Tibial nerve (tissue), 4 donors: ENCODE results near the gene MTUS2. TPM values are rescaled to one million over a fixed set of nuclear protein-coding genes. Genes with fewer than 3 reads are reported as not detected.
"Not testable (repeated sequence)": the region's sequence is repeated elsewhere in the genome, so short reads cannot be mapped to it uniquely, and the experiment has no call there.

Experiments
- DNase-seq, 2 donors: peaks; one replicate each; pipeline ENCODE4 v3.0.0-alpha.2; 2019; ENCODE audit warnings: low spot score in 2 of 2
- H3K27ac ChIP-seq, 4 donors: fragments of 200-600 bp; sonication (generic) in 3 of 4; one replicate each; pipeline ENCODE4 v1.5.1; 2017 to 2019; ENCODE audit warnings: mild to moderate bottlenecking in 1 of 4
- H3K27me3 ChIP-seq, 2 donors: fragments of 200-600 bp; sonication (generic) in 1 of 2; one replicate each; pipeline versions ENCODE4 v1.5.1 to v1.6.0; 2017 to 2019
- H3K36me3 ChIP-seq, 3 donors: fragments of 200-600 bp; sonication (generic); one replicate each; pipeline ENCODE4 v1.5.1; 2018 to 2019
- H3K4me1 ChIP-seq, 4 donors: fragments of 200-600 bp; sonication (generic) in 3 of 4; one replicate each; pipeline ENCODE4 v1.5.1; 2017 to 2019
- H3K4me3 ChIP-seq, 4 donors: fragments of 200-600 bp; sonication (generic) in 3 of 4; one replicate each; pipeline ENCODE4 v1.5.1; 2017 to 2019; ENCODE audit warnings: mild to moderate bottlenecking in 1 of 4, moderate library complexity in 1 of 4
- H3K9me3 ChIP-seq, 4 donors: fragments of 200-600 bp; sonication (generic) in 3 of 4; one replicate each; pipeline ENCODE4 v1.5.1; 2017 to 2019
- CTCF ChIP-seq, 5 experiments: fragments of 200-600 bp in 3 of 5; fragments of 450-650 bp in 2 of 5; sonication (generic) in 3 of 5; IDR thresholded peaks; one replicate each; pipeline ENCODE4 v1.5.1; 2016 to 2019; ENCODE audit warnings: antibody characterized with exemption in 5 of 5, mild to moderate bottlenecking in 3 of 5, moderate library complexity in 2 of 5
- EP300 ChIP-seq, 2 donors: sonication (generic); formaldehyde crosslinking; IDR thresholded peaks; one replicate each; pipeline ENCODE4 v1.6.1; 2017; ENCODE audit warnings: antibody characterized with exemption in 2 of 2, mild to moderate bottlenecking in 1 of 2
- POLR2A ChIP-seq, 2 donors: fragments of 450-650 bp; IDR thresholded peaks; one replicate each; pipeline ENCODE4 v1.6.1; 2017; ENCODE audit warnings: antibody characterized with exemption in 2 of 2, mild to moderate bottlenecking in 2 of 2, moderate library complexity in 2 of 2
- WGBS, 2 donors: methylation state at CpG; one replicate each; pipeline ENCODE4 v1.1.5; 2018; 5-methylcytosine and 5-hydroxymethylcytosine counted together
- total RNA-seq, 4 donors: library from RNA; depleted of rRNA; stranded (reverse); fragments of >200 nt; gene quantifications; one replicate each; pipeline ENCODE4 v1.1.0, GENCODE V29; 2016

Gene MTUS2
- total RNA-seq, 4 donors from 2014 or later = 0.20 TPM; not detected in 3

GRCh38 chr13:29196409-29197074 lies 376.4 kb downstream of the MTUS2 start:
- Histone ChIP-seq H3K4me1 (no peaks in the 10 kb centered on the region), H3K36me3 (no peaks in the 10 kb centered on the region), H3K4me3 (no peak overlapping the region), H3K27ac (no peak overlapping the region), H3K9me3 (peaks cover 0 to 27% (median 0%) of the 10 kb centered on the region in 4 donors), H3K27me3 (no peaks in the 10 kb centered on the region)
- no peak for DNase-seq
- TF ChIP-seq CTCF (IDR thresholded peaks at IDR 0.05) = no peak
- TF ChIP-seq EP300 (IDR thresholded peaks at IDR 0.05) = no peak
- TF ChIP-seq POLR2A (IDR thresholded peaks at IDR 0.05) = no peak
- 79 to 85% methylated on average over 2 of the region's 2 CpGs for WGBS, 2 donors

DNA sequence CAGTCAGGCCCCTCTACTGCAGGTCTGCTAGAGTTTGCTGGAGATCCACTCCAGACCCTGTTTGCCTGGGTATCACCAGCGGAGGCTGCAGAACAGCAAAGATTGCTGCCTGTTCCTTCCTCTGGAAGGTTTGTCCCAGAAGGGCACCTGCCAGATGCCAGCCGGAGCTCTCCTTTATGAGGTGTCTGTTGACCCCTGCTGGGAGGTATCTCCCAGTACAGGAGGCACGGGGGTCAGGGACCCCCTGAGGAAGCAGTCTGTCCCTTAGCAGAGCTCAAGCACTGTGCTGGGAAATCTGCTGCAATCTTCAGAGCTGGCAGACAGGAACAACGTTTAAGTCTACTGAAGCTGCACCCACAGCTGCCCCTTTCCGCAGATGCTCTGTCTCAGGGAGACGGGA lies 382.6 kb downstream of the MTUS2 start:
- 82 to 87% methylated on average over 5 of the region's 6 CpGs for WGBS, 2 donors
- DNase-seq, H3K36me3 ChIP-seq, H3K4me3 ChIP-seq, H3K27ac ChIP-seq, H3K4me1 ChIP-seq, H3K27me3 ChIP-seq: not testable (repeated sequence)
- H3K9me3 ChIP-seq = peaks cover 0 to 52% (median 0%) of the 10 kb centered on the region in 4 donors

DNA sequence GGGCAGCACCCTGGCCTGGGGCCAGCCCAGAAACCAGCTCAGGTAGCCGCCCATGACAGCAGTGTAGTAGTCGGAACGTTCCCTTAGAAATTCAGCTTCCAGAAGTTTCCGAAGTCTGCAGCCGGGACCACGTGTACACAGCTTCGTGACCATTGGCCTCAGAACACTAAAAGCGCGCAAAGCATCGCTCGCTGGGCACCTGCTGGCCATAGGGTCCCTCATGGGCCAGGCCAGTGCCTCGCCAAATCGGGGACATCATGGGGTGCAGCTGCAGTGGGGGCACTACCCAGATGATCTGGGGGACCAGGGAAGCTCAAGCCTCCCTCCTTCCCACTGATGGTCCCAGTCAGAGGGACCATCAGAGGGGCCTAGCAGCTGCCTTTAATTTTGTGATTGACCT lies 384.5 kb downstream of the MTUS2 start:
- Histone ChIP-seq H3K9me3 (peaks cover 0 to 39% (median 0%) of the 10 kb centered on the region in 4 donors), H3K27me3 (no peaks in the 10 kb centered on the region), H3K4me3 (no peak overlapping the region), H3K4me1 (no peaks in the 10 kb centered on the region), H3K27ac (no peak overlapping the region), H3K36me3 (no peaks in the 10 kb centered on the region)
- no peak for TF ChIP-seq CTCF (IDR thresholded peaks at IDR 0.05)
- TF ChIP-seq EP300 (IDR thresholded peaks at IDR 0.05) = no peak
- no peak for TF ChIP-seq POLR2A (IDR thresholded peaks at IDR 0.05)
- no peak for DNase-seq
- 92 to 95% methylated on average over 8 to 13 of the region's 13 CpGs for WGBS, 2 donors

DNA sequence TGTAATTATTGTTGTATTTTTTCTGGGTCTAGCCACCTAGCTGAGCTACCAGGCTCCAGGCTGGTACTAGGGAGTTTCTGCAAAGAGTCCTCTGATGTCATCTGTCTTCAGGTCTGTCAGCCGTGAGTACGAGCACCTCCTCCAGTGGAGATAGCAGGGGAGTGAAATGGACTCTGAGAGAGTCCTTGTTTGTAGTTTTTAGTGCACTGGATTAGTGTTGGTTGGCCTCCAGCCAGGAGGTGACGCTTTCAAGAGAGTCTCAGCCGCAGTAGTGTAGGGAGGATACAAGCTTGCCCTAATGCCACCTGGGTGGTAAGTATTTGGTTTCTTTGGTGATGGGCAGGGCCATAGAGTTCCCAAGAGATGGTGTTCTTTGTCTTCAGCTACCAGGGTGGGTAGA lies 390.5 kb downstream of the MTUS2 start:
- Histone ChIP-seq H3K9me3 (peaks cover 0 to 16% (median 0%) of the 10 kb centered on the region in 4 donors), H3K27ac (no peak overlapping the region), H3K4me1 (no peaks in the 10 kb centered on the region), H3K36me3 (no peaks in the 10 kb centered on the region), H3K4me3 (no peak overlapping the region), H3K27me3 (no peaks in the 10 kb centered on the region)
- no peak for DNase-seq
- 60 to 64% methylated on average over 4 of the region's 4 CpGs for WGBS, 2 donors
- TF ChIP-seq CTCF (IDR thresholded peaks at IDR 0.05) (no peak), POLR2A (IDR thresholded peaks at IDR 0.05) (no peak), EP300 (IDR thresholded peaks at IDR 0.05) (no peak)

DNA sequence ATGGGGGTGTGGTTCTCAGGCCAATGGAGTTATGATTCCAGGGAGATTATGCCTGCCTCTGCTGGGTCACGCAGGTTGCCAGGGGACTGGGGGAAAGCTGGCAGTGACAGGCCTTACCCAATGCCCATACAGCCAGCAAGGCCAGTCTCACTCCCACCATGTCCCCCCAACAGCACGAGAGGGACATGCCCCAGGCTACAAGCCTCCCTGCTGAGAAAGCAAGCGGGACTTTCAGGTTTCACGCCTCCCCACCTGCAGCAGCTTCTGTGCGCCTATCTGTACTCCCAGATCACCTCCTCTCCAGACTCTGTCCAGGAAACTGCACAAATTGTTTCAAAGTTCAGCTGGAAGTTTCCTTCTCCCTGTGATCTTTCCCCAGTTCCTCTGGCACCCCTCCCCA lies 391.0 kb downstream of the MTUS2 start:
- 82 to 95% methylated on average over 5 of the region's 5 CpGs for WGBS, 2 donors
- not testable (repeated sequence) for H3K36me3 ChIP-seq, DNase-seq, H3K4me3 ChIP-seq, H3K4me1 ChIP-seq, H3K27me3 ChIP-seq, H3K27ac ChIP-seq
- peaks cover 0 to 19% (median 0%) of the 10 kb centered on the region in 4 donors for H3K9me3 ChIP-seq

DNA sequence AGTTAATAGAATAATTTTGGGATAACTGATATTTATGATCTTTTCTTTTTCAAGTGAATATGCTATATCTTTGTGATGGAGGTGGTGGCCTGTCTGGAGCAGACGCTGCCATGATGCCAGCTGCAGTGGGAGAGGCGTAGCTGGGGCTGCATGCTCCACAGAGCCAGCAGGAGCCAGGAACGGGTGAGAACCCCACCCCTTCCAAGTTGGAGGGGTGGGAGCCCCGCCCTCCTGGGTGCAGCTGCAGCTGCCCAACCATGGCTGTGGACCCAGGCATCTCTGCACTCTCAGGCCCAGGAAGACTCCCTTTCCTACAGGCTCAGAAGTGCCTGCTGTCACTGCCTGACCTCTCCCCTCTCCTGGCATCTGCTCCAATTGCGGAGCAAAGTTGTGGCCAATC lies 402.3 kb downstream of the MTUS2 start:
- Histone ChIP-seq H3K27ac (no peak overlapping the region), H3K9me3 (peaks cover 0 to 20% (median 0%) of the 10 kb centered on the region in 4 donors), H3K4me3 (no peak overlapping the region), H3K36me3 (no peaks in the 10 kb centered on the region), H3K27me3 (no peaks in the 10 kb centered on the region), H3K4me1 (no peaks in the 10 kb centered on the region)
- DNase-seq = no peak
- 72 to 84% methylated on average over 5 of the region's 5 CpGs for WGBS, 2 donors
- TF ChIP-seq POLR2A (IDR thresholded peaks at IDR 0.05) = no peak
- no peak for TF ChIP-seq EP300 (IDR thresholded peaks at IDR 0.05)

GRCh38 chr13:29224206-29224605 lies 404.1 kb downstream of the MTUS2 start:
- no peak for DNase-seq
- no peak for TF ChIP-seq POLR2A (IDR thresholded peaks at IDR 0.05)
- TF ChIP-seq CTCF (IDR thresholded peaks at IDR 0.05) = no peak
- no peak for TF ChIP-seq EP300 (IDR thresholded peaks at IDR 0.05)
- WGBS, 2 donors = 75 to 79% methylated on average over 2 of the region's 2 CpGs
- Histone ChIP-seq H3K27ac (no peak overlapping the region), H3K4me1 (no peaks in the 10 kb centered on the region), H3K36me3 (no peaks in the 10 kb centered on the region), H3K4me3 (no peak overlapping the region), H3K9me3 (peaks cover 0 to 15% (median 0%) of the 10 kb centered on the region in 4 donors), H3K27me3 (no peaks in the 10 kb centered on the region)
